ENCODE measurements around the gene TOM1L1. TPM values are rescaled to one million over a fixed set of nuclear protein-coding genes. Genes with fewer than 3 reads are reported as not detected.

The TOM1L1 gene
- total and polyA plus RNA-seq, 2 of the 8 experiments (the other 6 are each of a cell fraction or from before 2014, with no cell fraction given): 47.0 to 60.8 TPM

DNA sequence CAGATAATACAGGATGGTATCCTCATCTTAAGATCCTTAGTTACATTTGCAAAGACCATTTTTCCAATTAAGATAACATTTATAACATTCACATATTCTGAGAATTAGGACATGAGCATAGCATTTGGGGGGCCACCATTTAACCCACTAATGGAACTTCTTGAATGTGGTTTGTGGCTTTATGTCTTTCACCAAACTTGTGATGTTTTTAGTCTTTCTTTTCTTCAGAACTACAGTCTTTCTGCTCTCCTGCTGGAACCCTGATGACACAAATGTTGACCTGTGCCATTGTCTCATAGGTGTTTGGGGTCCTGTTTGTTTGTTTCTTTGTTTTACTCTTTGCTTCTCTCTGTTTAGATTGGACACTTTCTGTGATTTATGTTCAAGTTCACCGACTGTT, 44.6 kb downstream of the TOM1L1 start:
- DNase-seq (ENCODE audit: low read depth in 1 of 2, low spot score in 2 of 2) (no peak), FAIRE-seq (no peak)
- no peak overlapping the region for H2BK15ac ChIP-seq (ENCODE audit: low read length)
- no peaks in the 10 kb centered on the region for H3K9me3 ChIP-seq (ENCODE audit: insufficient read depth in 2 of 2, low read depth in 1 of 2, low read length in 1 of 2)
- no peak overlapping the region for H3K14ac ChIP-seq (ENCODE audit: insufficient read length)
- H3K36me3 ChIP-seq (ENCODE audit: control insufficient read depth in 2 of 4, insufficient read depth in 4 of 4, low read length in 3 of 4): peaks cover 12 to 46% (median 37%) of the 10 kb centered on the region in 4 experiments; a peak in 7 of 8 replicates
- no peak overlapping the region for H3K4ac ChIP-seq (replicated peaks; ENCODE audit: insufficient read length, low read depth, low read length)
- no peak overlapping the region for H2BK12ac ChIP-seq (ENCODE audit: low read depth, low read length)
- no peaks in the 10 kb centered on the region for H4K20me1 ChIP-seq (replicated peaks in 1 of 2; ENCODE audit: control insufficient read depth in 1 of 2, insufficient read depth in 2 of 2, low read length in 2 of 2)
- no peak overlapping the region for H3K4me3 ChIP-seq (ENCODE audit: extremely low read depth in 1 of 4, insufficient read depth in 2 of 4, low read depth in 3 of 4, low read length in 4 of 4)
- H3K79me1 ChIP-seq (ENCODE audit: low read depth, low read length): no peaks in the 10 kb centered on the region
- H3K27ac ChIP-seq (ENCODE audit: low read depth, low read length): no peak overlapping the region
- H3K4me1 ChIP-seq (replicated peaks in 1 of 4; ENCODE audit: control insufficient read depth in 3 of 4, insufficient read depth in 4 of 4, low read length in 3 of 4): no peaks in the 10 kb centered on the region
- H2AFZ ChIP-seq (ENCODE audit: low read length): no peak overlapping the region
- no peak overlapping the region for H3K9ac ChIP-seq (replicated peaks in 1 of 4; ENCODE audit: extremely low read depth in 1 of 4, low read depth in 3 of 4, low read length in 3 of 4)
- H3K27me3 ChIP-seq (replicated peaks in 1 of 4; ENCODE audit: control insufficient read depth in 3 of 4, extremely low read depth in 1 of 4, insufficient read depth in 3 of 4, low read length in 3 of 4): peaks cover 0 to 2% (median 0%) of the 10 kb centered on the region in 4 experiments; a peak in 1 of 7 replicates
- H4K91ac ChIP-seq (replicated peaks; ENCODE audit: insufficient read length, low read length): no peak overlapping the region
- H2AK5ac ChIP-seq (ENCODE audit: low read depth, low read length): no peak overlapping the region
- H3K4me2 ChIP-seq (ENCODE audit: insufficient read depth in 1 of 2, low read depth in 2 of 2, low read length in 2 of 2): no peak overlapping the region
- H2BK120ac ChIP-seq (replicated peaks; ENCODE audit: low read depth, low read length): no peak overlapping the region
- 75% methylated on average over 1 of the region's 1 CpG; no CpG with 5 or more reads in 1 of the 2 experiments for WGBS, 2 experiments (ENCODE audit: extremely low coverage in 1 of 2, insufficient coverage in 1 of 2, insufficient read length in 1 of 2, insufficient replicate concordance in 2 of 2, low coverage in 1 of 2, low lambda C conversion rate in 2 of 2, missing lambda C conversion rate in 1 of 2)
- no peaks in the 10 kb centered on the region for H3K79me2 ChIP-seq (ENCODE audit: control insufficient read depth in 1 of 2, insufficient read depth in 2 of 2, low read length in 2 of 2)
- ChIA-PET POLR2A (ENCODE audit: partially characterized antibody) (no interaction called here), CTCF (ENCODE audit: partially characterized antibody) (interaction anchor here (0.7 kb wide), 1 partner anchor 12 kb away, joined by 5 read pairs; no protein-coding TSS in a partner anchor)
- H3K23me2 ChIP-seq (ENCODE audit: low read depth, low read length): no peaks in the 10 kb centered on the region; the same call in 1 of the 2 replicates
- no peak overlapping the region for H3K56ac ChIP-seq (replicated peaks; ENCODE audit: insufficient read length, low read depth, low read length)
- no peak overlapping the region for H3K18ac ChIP-seq (ENCODE audit: extremely low read depth, low read length)
- H3K23ac ChIP-seq (ENCODE audit: insufficient read length): no peak overlapping the region
- H4K8ac ChIP-seq (ENCODE audit: extremely low read depth, insufficient read depth, low read length): no peak overlapping the region
- no peak overlapping the region for H2BK20ac ChIP-seq (ENCODE audit: low read length)
- no peak overlapping the region for H4K5ac ChIP-seq (ENCODE audit: insufficient read length, low read depth, low read length)
- H2BK5ac ChIP-seq (ENCODE audit: low read depth, low read length): no peak overlapping the region
- TF ChIP-seq SP1 (IDR thresholded peaks at IDR 0.05; ENCODE audit: low read depth, low read length) (no peak), GTF2F1 (IDR thresholded peaks at IDR 0.05; ENCODE audit: borderline replicate concordance, low read depth, low read length) (no peak), SUZ12 (IDR thresholded peaks at IDR 0.05; ENCODE audit: low read length) (no peak), POU5F1 (IDR thresholded peaks at IDR 0.05; ENCODE audit: low read depth, low read length) (no peak), POLR2A (IDR thresholded peaks at IDR 0.05; ENCODE audit: control extremely low read depth in 1 of 2, low read depth in 2 of 2, low read length in 2 of 2) (no peak), EZH2 (IDR thresholded peaks at IDR 0.05; ENCODE audit: low read depth, low read length, severe bottlenecking) (no peak), BCL11A (IDR thresholded peaks at IDR 0.05; ENCODE audit: low read depth in 2 of 2, low read length in 2 of 2) (no peak), RFX5 (IDR thresholded peaks at IDR 0.05; ENCODE audit: borderline replicate concordance, low read depth, low read length) (no peak), TCF12 (IDR thresholded peaks at IDR 0.05; ENCODE audit: low read depth, low read length) (no peak), CBX8 (IDR thresholded peaks at IDR 0.05; ENCODE audit: borderline replicate concordance, low read depth, low read length) (no peak), YY1 (IDR thresholded peaks at IDR 0.05; ENCODE audit: low read depth, low read length) (no peak), POLR2AphosphoS5 (IDR thresholded peaks at IDR 0.05; ENCODE audit: low read depth, low read length) (no peak), TEAD4 (IDR thresholded peaks at IDR 0.05; ENCODE audit: low read depth, low read length) (no peak)
